GM19324 (cell line): ENCODE data around the gene ASAP2.
"Not testable (repeated sequence)": the region's sequence is repeated elsewhere in the genome, so short reads cannot be mapped to it uniquely, and the experiment has no call there.

Experiments
- ATAC-seq: cut with Tn5 transposase; IDR thresholded peaks from one replicate; pipeline ENCODE4 v1.9.1; 2021; ENCODE audit warnings: mild to moderate bottlenecking, moderate library complexity; ENCODE audit not compliant: unreplicated experiment, low FRiP score

The ASAP2 gene

DNA sequence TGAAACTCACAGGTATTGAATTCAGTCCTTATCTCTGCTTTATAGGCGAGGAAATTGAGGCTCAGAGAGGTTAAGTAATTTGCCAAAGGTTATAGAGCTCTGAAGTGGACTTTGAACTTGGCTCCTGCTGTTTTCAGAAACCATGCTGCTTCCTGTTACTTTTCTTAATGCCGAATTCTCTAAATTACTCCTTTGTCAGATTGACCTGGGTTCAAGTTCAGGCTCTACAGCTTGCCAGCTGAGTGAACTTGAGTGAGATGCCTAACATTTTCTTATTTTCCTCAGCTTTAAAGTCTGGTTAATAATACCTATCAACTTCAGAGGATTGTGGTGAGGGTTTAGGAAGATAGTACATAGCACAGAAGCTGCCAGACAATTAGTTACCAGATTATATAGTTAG is 3.4 kb downstream of the ASAP2 start:
- no peak for ATAC-seq

DNA sequence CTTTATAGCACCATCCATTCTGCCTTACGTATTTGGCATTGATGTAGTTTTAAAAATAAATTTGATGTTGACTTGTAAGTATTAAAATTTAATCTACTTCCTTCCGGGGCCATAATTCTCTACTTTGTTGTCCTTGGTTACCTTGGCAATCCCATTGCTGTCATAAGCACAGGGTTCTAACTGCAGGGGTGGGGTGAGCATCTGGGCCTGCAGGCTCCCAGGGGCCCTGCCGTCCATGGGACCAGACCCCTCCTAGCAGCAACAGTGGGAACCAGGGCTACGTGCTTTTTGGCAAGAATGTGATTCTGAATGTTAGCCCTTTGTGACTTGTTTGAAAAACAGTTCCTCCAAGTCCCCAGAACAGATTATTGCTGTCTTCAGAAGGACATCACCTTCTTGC is 4.9 kb downstream of the ASAP2 start:
- no peak for ATAC-seq

DNA sequence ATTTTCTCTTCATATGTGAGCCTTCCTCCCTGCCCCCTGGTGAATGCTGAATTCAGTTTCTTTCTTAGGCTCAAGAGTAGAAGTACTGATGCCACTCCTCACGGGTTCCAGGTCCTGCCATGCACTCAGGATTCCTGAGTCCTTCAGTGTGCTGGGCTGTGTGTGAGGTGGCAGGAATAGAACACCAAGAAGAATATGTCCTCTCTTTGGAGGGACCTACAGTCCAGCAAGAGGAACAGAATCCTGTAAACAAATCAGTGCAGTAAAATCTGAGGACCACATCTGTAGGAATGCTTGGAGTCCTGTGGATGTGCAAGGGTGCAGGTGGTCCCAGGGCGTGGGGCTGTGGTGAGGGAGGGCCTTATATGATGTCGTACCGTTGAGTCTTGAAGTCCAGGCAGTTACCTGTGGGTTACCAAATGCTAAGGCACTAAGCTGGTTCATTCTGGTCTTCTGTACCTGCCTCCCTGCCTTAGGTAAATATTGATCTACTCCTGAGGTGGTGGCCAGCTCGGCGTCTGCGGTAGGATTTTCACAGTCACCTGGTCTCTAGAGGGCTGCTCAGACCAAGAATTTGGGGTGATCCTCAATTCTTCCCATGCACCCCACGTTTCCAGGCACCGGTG is 5.5 kb downstream of the ASAP2 start:
- no peak for ATAC-seq

DNA sequence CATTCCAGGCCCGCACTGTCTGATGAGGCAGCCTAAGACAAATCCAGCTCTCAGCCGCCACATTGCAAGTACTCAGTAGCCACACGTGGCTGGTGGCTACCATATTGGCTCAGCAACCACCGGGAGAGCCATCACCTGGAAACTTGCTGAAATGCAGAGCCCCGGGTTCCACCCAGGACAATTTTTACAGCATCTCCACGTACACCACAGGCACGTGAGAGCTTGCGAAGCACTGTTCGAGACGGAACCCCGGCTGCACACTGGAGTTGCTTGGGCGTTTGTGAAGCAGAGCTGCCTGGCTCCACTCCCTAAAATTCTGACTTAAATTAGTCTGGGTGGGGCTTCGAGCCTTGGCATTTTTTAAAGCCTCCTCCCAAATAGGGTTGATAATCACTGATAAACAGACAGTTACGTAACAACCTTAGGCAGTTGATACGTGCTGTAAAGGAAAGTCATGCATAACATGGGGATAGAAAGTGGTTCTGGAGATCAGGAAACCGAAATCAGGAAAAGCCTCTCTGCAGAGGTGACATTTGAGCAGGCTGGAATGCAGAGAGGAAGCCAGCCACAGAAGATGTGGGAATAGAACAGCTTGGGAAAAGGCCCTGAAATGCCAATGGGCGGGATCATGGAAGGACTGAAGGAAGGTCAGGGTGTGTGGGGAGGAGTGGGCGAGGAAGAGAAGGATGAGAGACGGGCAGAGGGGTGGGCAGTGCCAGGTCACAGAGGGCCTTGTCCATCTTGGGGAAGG is 6.2 kb downstream of the ASAP2 start:
- ATAC-seq: no peak

DNA sequence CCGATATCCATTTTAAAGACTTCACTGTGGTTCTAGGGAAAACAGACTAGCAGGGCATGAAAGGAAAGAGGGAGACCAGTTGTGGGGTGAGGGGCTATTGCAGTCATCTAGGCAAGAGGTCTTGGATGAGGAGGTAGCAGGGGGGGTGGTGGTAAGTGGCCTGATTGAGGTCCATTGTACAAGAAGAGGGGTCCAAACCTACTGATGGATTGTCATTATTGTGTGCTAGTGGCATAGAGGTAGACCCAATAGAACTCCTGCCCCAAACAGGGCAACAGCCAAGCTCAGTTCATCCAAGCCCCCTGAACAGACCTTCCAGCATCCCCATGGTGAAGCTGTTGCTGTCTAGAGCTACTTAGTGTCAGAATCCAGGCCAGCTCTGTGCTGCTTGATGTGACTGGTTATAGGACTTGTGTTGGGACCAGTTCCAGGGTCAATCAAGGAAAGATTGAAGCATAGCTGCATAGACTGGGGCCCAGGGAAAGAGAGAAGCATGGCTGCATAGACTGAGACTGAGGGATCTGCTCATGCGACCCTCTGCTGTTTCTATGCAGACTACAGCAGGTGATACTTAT is 7.0 kb downstream of the ASAP2 start:
- no peak for ATAC-seq

DNA sequence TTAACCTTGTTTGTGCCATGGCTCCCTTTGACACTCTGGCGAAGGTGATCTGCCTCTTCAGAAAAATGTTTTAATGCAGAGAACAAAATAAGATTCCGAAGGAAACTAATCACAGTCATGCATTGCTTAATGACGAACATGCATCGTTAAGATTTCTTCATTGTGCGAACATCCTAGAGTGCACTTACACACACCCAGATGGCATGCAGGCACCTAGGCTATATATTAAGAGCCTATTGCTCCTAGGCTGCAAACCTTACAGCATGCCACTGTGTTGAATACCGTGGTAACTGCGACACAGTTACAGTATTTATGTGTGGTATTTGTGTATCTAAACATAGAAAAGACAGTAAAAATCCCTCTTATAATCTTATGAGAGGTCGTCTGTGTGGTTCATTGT is 8.3 kb downstream of the ASAP2 start:
- ATAC-seq: no peak

DNA sequence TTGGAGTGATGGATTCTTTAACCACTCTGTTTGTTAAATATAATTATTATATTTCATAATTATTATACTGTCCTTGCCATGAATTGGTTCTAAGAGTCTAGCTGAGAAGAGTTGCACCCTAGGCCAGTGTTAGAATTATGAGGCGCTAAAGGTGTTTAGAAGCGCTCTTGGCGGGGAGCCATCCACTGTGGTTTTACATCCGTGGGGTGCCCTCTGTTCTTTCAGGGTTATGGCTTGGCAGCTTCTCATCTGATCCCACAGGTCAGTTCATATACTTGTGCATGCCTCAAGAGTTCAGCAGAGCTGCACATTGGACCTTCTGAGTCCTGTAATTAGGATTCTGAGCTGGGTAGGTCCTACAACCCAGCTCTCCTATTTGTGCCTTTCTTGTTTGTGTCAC is 9.1 kb downstream of the ASAP2 start:
- no peak for ATAC-seq

DNA sequence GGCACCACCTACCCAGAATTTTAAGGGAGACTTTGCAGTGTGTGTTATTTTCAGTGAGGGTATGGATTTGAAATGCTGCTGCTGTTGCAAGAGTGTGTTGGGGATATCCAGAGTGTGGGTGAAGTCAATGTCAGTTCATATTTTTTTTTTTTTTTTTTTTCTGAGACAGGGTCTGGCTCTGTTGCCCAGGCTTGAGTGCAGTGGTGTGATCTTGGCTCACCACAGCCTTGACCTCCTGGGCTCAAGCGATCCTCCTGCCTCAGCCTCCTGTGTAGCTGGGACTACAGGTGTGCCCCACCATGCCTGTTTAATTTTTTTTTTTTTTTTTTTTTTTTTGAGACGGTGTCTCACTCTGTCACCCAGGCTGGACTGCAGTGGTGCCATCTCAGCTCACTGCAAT is 9.5 kb downstream of the ASAP2 start:
- ATAC-seq: not testable (repeated sequence)

DNA sequence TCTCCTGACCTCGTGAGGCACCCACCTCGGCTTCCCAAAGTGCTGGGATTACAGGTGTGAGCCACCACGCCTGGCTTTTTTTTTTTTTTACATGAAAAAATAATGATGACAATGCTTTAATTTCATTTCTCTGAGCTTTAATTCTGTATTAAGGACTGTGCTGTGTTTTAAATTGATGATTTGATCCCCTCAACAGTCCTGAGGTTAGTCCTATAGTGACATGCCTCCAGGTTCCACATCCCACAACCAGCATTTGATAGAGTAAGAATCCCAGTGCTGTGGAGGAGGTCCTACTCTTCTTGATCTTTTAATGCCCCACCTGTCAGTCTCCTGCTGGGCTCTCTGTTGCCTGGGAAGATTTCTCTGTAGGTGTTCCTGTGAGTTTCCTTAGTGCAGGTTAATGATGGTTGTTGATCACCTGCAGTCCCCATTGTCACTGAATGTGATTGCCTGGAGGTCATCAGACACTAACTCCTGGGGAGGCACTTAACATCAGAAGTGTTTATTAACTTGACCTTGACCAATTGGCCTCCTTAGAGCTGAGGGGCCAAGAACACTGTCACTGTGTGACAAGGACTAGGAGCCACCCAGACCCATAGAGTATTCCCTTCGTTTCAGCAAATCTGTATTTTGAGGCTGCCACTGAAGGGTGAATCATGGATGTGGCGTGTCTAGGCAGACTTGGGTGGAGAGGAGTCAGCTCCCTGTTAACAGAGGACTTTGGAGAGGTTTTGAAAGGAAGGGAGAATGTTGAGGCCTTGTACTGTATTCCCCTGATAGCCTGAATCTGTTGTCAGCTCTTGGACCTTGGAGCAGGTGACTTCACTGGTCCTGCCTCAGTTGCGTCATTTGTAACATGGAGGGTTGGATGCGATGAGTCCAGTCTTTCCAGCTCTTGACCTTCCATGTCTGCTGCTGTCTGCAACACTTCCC is 11.5 kb downstream of the ASAP2 start:
- ATAC-seq: no peak

DNA sequence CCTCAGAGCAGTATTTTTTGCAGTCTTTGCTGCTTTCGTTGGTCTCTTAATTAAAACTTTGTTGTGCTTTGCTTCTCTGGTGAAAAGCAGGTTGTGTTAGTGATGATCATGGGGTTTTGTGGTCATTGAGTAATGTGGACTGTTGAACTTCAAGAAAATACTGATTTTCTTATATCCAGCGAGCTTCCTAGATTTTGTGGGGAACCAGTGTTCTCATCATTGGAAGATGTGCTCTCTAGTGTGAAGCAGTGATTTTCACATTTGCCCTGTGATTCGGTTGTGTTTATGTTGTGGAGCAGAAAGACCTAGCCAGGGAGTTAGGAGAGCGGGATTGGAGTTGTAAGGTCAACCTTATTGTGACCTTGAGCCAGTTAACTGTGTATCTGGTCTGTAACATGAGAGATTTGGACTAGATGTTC is 12.4 kb downstream of the ASAP2 start:
- no peak for ATAC-seq

DNA sequence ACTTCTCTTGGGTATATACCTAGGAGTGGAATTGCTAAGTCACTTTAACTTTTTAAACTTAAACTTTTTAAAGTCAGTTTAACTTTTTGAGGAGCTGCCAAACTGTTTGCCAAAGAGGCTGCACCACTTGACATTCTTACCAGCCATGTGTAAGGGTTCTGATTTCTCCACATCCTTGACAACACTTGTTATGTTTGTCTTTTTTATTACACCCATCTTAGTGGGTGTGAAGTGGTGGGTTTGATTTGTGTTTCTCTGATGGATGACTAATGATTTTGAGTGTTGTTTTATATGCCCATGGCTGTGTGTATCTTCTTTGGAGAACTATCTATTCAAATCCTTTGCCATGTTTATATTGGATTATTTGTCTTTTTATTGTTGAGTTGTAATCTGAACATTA is 13.6 kb downstream of the ASAP2 start:
- ATAC-seq: no peak

DNA sequence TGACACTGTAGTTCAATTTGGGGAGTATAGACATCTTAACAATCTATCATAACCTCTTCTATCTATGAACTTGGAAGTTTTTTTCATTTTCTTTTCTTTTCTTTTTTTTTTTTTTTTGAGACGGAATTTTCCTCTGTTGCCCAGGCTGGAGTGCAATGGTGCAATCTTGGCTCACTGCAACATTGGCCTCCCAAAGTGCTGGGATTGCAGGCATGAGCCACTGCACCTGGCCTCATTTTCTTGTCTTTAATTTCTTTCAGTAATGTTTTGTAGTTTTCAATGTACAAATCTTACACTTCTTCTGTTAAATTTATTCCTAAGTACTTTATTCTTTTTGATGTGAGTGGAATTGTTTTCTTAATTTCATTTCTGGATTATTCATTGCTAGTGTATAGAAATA is 14.6 kb downstream of the ASAP2 start:
- ATAC-seq: no peak

DNA sequence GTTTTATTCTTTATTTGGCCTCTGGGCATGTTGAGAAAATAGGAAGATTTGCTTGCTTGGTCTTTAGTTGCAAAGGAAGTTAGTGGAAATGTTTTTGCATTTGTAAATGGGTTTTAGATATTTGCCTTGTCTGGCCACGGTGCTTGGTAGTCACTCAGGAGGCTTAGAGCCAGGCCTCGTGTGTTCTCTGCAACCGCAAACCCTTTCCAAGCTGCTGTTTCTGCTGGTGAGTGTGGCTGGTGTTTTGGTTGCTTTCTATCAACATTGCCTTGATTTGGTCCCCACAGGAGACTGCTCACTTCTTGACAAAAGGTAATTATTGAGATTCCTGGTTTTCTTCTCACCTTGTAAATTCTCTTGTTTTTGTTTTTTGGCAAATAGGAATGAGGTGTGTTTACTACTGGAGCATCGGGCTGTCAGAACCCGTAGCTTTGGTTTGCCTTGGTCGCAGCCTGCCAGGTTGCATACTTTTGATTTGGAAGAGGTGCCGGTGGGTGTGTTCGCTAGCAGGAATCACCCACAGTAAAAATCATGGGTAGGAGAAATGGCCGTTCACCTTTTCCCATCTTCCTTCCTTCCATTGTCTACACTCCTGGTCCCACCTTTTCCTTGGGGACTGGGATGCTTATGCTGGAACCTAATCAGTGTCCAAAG is 15.8 kb downstream of the ASAP2 start:
- no peak for ATAC-seq

DNA sequence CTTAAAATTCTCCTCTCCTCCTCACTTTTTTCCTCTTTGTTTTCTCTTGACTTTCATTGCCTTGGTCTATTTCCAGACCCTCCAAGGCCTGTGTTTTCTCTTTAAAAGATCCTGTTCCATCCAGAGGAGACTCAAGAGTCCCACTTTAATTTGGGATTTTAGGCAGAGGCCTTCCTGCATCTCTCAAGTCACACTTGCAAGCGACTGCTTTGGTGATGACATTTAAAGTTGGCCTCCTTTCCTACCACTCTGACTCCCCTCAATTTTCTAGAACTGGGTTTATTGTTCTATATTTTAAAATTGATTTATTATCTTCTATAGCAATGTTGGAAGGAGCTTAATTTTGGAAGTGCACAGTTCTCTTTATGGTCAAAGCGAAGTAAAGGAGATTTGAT is 16.3 kb downstream of the ASAP2 start:
- ATAC-seq: no peak

DNA sequence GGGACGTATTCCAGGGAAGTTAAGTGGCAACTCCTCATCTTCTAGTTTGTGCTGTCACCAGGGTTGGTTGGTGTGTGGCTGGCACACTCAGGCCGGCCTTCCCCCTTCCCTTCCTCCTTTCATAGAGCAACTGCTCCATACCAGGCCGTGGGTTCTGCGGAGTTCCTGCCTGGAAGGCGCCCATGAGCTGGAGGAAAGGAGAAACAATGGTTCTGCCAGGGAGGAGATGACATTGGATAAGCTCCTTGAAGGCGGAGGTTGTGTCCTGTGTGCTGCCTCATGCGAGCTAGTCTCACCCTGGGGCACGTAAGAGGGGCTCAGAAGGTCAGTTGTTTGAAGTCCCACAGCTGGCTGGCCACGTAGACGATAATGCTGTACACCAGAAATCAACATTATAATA is 19.2 kb downstream of the ASAP2 start:
- no peak for ATAC-seq

DNA sequence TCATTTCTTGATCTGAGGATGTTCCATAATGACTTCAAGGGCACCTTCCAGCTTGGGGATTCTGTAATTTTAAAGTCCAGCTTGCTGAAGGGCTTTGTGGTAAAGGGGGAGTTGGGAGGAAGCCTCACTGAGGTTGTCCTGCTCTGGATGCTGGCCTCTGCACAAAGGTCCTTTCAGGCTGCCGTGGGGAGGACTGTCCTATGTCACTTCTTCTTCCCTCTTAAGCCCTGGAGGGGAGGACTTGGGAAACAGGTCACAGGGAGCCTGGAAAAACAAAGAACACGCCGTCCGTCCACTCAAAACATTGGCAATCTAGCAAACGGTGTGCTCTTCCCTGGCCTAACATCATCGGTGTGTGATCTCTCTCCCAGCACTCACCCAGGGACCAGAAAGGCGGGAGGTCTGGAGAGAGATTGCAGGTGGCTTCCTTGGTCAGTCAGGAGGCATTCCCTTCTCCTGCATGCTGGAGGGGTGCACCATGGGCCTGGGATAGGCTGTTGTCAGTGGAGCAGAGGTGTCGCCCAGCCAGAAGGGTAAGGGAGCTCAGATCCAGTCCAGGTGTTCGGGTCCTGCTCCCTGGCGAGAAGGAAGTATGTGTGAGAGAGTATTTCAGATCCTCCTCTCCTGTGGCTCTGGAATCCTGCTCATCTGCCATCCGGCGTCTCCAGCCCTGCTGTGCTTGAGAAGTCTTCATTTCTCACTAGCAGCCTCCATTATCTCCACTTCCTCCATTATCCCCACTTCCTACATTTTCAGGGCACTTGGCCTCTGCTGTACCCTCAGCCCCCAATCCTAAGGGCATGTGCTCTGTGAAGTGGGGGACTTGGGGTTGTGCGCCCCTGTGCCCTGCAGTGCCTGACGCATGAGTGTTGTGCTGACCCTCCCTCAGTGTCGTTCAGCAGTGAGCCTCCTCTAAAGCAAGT is 20.1 kb downstream of the ASAP2 start:
- ATAC-seq: no peak

DNA sequence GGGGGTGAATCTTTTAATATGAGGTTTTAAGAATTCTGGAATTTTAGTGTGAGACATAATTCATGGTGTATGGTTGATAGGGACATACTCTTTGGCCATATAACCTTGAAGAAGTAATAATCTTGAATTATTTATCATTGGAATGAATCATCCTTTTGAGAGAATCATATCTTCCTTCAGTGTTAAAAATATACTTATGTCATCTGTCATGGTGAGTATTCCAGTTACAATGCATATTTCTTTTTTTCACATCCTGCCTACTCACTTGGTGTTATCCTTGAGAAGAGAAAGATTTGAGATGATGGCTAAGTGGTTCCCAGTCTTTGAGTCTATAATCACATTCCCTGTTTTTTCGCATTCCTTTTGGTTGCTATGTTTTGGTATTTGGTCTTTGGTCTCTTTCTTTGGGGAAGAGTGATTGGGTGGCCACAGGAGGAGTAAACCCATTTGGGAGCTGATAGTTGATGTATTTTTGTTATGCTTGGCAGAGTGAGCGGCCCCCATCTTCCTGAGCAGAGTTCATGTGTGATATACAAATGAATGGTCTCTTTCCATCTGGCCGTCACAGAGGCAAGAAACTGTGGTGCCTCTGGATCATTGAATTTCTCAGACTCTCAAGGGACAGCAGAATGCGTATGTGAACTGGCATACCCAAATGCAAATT is 21.6 kb downstream of the ASAP2 start:
- ATAC-seq: no peak

DNA sequence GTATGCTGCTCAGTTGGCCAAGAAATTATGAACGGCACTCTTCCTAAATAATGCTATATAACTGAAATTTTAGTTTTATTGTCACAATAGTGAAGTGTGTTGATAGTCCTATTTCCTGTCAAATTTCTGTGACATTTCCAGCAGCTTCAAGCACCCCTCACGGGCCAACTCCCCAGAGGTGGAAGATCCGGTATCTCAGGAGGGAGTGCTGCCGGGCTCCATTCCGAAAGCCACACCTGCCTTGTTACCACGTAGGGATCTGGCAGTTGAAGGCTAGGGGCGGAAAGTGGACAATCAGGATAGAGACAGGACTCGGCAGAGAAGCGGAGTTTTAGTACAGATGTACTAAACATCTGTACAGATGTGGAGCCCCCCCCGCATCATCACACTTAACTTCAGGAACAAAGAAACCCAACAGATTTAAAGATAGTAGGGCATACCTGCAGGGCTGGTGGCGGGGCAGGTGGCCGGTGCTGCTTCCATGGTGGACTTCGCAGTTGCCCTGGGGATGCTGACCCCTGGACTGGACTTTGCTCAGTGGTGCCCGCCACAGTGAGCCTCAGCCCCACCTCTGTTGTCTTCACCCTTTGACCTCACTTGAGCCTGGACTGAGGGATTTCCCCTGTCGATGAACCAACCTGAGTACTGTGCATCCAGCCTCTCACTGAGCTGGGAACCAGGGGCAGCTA is 22.3 kb downstream of the ASAP2 start:
- ATAC-seq: no peak
